Skeletal muscle cell (primary cell): Measurements from ENCODE around the gene DAB1.

Source experiments
- DNase-seq: peaks from one replicate; pipeline ENCODE4 v3.0.0-alpha.2; 2010; ENCODE audit warnings: low read depth
- H3K4me3 ChIP-seq: 2 replicates; pipeline ENCODE4 v1.5.1; 2011; ENCODE audit warnings: low read depth, mild to moderate bottlenecking, control low read depth, low read length, moderate library complexity

DAB1 gene

DNA sequence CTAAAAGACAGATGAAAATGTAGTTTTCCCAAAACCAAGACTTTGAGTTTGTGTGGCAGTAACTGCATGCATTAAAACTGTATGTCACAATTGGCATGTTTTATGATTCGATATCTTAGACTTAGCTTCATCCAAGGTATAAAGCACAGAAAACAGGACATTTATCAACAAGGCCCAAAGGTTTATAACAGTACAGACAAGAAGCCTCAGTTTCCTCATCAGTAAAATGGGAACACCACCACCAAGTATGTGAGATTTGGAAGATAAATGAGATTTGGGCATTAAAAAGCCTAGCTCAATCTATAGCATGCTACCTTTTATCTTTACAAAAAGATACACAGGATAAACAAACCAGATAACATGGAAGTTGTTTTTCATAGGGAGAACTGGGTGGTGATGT, 128.5 kb downstream of the DAB1 start:
- no peak overlapping the region for H3K4me3 ChIP-seq
- no peak for DNase-seq

DNA sequence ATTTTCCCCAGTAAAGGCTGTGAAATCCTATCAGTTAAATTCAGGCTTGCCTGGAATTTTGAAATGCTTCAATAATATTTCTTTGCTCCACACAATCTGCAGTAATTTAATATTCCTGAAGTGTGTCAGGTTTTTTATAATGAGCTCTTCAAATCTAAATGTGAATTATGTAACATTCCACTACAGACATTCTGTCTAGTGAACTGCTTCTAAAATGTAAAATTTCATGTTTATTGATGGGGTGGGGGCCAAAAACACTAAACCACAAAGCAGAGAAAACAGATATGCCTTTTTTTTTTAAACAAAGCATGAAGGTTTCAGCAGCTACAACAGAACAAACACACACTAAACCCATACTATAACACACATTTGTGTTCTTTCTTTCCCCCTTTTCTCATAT, 129.7 kb downstream of the DAB1 start:
- DNase-seq: no peak
- no peak overlapping the region for H3K4me3 ChIP-seq

DNA sequence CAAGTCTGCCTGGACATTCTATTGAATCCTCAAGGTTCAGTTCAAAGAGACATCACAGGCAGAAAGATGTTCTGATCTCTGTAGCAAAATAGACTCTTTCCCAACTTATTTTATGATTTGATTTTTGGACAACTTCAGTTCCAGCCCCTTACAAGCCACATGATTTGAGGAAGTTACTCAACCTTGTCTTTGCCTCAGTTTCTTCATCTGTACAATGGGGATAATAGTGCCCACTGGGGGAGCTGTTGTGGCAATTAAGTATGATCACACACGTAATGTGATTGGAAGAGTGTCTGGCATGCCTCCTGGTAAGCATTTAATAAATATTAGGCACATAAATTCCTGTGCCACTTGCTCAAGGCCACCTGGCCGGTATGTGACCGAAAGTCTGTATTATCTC, 130.6 kb downstream of the DAB1 start:
- no peak for DNase-seq
- H3K4me3 ChIP-seq: no peak overlapping the region

DNA sequence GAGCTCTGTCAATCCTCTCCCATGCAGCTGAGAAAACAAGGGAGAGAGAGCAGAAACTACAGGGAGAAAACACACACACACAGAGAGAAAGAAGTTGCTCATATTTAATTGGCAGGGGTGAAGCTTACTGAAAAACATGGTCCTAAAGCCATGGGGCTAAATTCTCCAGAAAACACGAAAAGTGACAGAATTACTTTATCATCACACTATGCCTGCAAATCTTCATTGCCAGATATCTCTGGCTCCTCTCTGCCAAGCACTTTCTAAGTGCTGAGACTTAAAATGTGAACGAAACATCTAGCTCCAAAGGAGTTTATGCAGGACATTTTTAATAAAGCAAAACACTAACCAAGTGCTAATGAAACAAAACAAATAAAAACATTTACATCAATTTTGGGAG, 134.1 kb downstream of the DAB1 start:
- H3K4me3 ChIP-seq: no peak overlapping the region
- DNase-seq: no peak

DNA sequence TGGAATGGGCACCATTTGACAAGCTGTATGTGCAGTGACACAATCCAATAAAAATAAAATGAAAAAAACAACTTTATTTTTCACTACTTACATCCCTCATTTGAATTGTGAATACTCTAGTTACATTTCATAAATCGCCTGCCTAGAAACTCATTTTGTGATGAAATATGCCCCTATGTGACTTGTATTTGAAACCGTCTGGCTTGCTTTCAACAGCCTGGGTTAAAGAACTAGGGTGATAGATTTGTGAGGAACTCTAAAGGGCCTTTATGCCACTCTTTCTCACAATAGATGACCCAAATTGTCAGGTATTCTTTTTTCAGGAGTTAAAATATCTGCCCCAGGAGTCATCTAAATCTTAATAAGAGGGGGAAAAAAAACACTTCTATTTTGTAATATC, 137.9 kb downstream of the DAB1 start:
- DNase-seq: no peak
- H3K4me3 ChIP-seq: no peak overlapping the region

DNA sequence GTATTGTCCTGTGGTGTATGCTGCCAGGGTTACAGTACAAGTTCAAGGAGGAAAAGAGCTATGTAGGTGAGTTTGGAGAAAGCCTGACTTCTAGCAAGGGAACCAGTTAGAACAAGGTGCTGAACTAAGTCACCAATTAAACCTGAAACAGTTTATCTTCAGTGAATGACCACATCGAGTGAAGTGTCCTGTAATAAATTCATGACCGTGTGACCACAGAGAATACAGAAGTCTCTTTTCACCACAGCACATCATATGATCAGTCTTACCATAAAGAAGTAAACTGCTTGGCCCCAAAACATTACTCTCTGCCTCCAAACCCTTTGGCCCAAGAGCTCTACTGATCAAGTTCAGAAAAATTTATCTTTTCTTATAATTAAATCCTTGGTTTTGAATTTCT, 141.4 kb downstream of the DAB1 start:
- H3K4me3 ChIP-seq: no peak overlapping the region
- no peak for DNase-seq

DNA sequence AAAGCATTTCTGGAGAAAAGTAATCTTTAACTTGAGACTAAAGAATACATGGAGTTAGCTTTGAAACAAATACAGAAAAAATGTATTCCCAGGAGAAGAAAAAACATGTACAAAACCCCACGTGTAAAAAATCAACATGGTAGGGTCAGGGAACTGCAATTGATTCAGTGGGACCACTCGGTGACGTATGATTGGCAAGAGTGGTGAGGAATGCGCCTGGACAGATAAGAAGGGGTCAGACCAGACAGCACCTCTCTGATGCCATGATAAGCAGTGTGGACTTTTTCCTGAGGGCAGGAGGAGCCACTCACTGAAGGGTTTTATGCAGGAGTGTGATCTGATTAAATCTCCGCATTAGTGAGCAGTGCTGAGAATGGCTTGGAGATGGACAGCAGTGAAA, 142.5 kb downstream of the DAB1 start:
- DNase-seq: no peak
- H3K4me3 ChIP-seq: no peak overlapping the region

DNA sequence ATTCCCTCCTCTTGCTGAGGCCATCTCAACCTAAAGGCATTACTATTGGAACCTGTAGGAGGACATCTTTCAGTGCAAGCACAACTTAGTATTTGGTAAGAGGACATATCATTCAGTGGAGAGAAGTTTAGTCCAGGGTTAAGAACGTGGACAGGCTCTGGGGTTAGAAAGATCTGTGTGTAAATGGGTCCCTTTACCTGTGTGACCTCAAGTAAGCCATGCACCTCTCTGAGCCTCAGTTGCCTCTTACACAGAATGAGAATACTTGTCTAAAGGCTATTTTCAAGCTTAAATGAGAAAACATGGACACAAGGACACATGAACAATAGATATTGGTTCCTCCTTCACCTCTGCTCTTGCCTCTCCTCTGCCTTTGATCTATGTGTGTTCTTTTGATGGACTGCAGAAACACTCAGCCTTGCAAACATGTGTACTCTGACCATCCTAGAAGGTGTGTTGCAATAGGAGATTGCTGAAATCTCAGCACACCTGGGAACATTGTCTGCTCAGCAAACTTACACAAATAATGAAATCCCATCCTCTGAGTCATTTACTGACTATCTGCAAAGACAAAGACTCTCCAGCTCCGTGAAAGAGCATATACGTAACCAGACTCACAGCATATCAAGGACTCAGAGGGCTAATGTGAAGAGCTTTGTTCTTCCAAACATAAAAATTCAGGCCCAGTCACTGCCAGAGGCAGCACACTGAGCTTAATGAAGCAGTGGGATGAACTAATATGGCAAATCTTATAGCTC, 143.8 kb downstream of the DAB1 start:
- no peak for DNase-seq
- no peak overlapping the region for H3K4me3 ChIP-seq

DNA sequence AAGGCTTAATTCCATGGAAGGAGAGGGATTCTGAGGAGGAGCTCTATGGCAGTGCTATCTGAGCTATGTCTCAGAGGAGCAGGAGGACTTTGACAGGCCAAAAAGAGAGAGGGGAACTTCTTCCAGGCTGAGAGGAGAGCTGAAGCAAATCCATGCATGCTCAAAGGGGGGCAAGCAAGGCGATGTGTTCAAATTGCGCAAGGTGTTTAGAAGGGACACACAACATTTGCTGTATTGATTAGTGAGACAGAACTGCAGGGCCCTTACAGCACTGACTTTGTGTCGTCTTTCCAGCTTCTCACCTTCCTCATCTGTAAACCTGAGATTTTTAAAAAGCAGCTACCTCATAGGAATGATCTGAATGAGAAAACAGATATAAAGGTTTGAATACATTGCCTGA, 145.3 kb downstream of the DAB1 start:
- no peak overlapping the region for H3K4me3 ChIP-seq
- DNase-seq: no peak

DNA sequence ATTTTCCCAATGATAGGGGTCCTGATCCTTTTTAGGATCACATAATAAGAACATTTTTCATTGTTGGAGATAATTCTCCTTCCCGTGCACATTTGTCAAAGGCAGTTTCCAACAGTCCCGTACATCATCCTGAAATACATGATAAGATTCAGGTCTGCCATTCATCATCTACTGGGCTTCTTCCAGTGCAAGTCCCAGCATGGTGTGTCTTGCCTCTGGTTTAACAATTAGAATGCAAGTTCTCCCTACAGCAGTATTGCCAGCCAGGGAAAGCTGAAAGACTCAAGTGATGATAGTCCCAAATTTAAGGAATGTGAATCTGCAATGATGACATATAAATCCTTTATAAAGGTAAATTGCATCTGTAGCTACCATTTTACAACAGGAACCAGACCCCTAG, 146.2 kb downstream of the DAB1 start:
- H3K4me3 ChIP-seq: no peak overlapping the region
- no peak for DNase-seq

DNA sequence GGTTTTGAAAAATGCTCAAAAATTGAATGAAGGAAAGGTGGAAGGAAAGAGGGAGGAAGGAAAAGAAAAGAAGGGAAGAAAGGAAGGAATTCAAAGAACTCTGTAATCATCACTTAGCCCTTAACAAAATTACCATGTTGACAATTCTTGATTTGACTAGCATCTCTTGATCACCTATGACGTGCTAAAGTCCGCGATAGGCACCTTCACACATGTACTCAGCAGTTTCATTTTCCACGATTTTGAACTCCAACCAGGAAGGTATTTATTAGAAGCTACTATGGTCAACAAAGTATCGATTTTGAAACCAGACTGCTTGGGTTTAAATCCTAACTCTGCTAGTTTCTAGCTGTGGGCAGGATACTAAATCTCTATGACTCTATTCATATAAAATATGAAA, 146.9 kb downstream of the DAB1 start:
- H3K4me3 ChIP-seq: no peak overlapping the region
- no peak for DNase-seq

DNA sequence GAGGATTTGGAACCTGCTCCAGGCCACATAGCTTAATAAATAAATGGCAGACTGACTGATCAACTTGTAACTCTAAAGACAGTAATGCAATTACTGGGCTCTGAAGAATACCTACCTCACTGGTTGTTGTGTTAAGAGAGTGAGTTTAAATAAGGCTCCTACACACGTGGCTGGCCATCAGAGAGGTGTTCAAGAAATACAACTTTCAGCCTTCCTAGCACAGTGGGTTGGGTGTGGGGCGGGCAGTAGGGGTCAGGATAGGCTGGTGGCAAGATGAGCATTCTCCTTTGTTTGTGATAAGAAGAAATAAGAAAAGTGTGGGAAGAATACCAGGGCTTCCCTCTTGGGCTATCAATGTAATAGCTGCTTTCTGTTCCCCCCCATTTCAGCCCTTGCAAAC, 151.3 kb downstream of the DAB1 start:
- DNase-seq: no peak
- H3K4me3 ChIP-seq: no peak overlapping the region

DNA sequence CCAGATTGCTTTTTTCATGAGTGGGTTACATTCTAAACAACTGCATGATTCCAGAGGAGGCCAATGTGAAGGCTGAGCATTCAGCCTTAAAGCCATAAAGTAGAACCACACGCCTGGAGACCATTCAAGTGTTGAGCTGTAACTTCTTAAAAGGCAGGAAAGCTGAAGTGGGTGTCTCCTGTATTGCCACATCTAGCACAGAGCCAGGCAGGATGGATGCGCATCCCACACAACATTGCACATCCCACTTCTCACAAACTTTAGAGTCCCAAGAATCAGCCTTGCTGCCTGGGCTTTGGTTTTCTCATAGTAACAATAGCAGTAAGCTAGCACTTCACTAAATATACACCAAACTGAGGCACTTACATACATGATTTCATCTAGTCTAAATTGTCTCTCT, 151.7 kb downstream of the DAB1 start:
- H3K4me3 ChIP-seq: no peak overlapping the region
- DNase-seq: no peak

DNA sequence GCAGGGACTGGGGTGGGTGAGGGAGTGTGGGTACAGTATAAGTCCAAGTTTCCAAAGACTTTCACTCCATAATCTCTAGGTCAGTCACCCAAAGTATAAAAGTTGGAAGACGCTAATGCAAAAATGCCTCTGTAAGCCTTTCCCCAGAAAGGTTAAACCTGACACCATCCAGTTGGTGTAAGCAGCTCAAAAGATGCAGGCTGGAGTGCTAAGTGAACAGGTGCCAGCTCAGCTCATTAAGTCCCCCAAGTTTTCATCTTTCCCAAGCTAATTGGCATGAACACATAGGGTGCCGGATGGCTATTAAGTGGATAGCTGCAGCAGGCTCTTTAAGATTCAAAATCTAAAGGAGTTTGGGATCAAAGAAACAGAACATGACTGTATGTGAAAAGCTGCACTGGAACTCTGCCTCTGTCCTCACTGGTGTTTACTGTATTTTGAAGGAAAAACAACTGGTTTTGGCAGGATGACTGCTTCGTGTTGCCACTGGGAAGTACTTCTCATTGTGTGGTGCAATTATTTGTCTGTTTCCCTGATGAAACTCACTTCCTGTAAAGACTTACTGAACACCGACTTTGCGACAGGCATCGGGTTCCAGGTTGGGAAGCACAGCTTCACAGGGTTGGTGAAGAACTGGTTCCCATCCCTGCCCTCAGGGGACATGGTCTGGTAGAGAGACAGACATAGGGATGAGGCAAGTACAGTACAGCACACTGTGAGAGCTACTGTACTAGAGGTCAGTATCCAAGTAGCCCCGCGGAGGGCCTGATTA, 152.7 kb downstream of the DAB1 start:
- no peak for DNase-seq

DNA sequence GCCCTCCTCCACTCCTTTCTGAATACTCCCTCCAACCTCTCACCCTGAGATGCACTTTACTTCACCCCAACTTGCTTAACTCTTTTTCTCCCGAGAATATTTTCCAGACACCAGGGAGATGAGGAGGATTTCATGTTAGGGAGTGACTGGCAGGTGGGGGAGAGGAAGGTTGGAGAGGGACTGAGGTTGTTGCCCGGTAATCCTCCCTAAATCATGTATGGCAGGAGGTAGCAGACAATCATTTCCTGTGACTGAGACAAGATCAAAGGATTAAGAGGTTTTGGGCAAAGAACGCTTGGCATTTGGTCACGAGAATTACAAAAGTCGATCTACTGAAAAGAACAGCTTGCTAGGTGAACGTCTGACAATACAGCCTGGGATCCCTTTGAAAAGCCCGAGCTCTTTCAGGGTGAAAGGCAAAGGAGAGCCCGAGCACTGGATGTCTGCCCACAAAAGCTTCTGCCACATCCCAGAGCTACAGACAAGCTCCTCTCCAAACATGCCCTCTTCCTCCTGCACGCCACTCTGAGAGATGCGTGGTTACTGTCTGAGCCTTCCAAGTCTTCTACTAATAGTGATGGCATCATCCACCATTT, 154.1 kb downstream of the DAB1 start:
- H3K4me3 ChIP-seq: no peak overlapping the region
- no peak for DNase-seq

More for the DNA sequence above, 152.7 kb downstream of the DAB1 start:
- no peak overlapping the region for H3K4me3 ChIP-seq

DNA sequence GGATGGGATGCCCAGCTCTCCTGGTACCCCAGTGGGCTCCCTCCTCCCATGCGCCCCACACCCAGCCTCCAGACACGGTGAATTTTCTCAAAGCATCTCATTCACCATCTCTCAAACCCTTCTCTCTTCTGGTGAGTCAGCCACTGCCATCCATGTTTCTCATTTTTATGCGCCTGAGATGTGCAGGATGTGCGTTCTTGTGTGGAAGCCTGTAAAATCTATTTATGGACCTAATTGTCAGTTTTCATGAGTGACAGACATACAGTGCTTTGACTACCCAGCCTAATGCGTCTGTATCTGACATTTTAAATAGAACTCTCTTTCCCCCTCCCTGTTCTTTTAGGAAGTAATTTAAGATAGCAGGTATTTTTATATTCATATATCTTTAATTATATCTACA, 158.8 kb downstream of the DAB1 start:
- H3K4me3 ChIP-seq: no peak overlapping the region

DNA sequence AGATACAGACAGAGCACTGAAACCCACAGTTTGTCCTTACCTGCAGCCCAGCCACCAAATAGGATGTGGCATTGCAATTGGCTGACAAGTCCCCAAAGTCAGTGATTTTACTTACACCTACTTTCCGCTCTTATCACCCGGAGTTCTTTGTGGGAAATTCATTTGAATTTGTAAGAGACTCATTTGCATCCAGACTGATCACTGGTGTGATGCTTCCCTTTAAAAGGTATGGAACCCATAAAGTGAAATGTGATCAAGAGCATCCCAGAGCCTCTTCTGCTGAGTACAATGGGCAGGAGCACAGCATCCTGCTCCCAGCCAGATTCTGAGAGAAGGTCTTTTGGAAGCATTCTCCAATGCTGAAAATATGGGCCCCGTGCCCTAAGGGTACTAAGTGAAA, 161.4 kb downstream of the DAB1 start:
- DNase-seq: no peak
- no peak overlapping the region for H3K4me3 ChIP-seq

More for the DNA sequence above, 158.8 kb downstream of the DAB1 start:
- no peak for DNase-seq

DNA sequence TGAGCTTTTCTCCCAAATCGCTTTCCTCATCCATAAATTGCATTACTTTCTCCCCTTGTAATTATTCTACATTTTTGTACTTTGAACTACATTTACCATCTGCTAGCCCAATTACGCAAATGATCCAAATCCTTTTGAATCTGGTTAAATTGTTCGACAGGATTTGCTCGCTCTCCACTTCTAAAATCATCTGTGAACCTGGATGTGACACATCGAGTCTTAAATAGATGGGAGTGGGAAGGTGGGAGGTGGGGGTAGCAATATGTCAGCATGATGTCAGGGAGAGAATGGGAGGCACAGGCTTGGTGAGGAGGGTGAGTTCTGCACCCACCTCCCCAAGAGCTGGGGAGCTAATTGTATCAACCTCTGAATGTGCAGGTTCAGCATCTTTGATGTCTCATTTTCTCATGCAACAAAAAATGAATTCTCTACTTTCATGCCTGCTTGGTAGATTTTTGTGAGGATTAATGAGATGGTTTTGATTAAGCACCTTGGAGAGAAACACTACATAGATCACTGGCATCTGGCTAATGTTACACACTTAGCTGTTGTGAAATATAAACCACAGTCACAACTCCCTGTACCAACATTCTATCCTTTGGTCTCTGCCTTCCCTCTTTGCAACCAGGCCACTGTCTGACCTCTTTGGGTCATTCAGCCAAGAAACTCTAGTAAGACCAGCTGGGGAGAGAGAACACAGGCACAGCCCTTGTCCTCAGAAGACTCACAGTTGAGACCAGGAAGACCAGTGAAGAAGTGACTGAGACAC, 165.1 kb downstream of the DAB1 start:
- DNase-seq: no peak
- no peak overlapping the region for H3K4me3 ChIP-seq

DNA sequence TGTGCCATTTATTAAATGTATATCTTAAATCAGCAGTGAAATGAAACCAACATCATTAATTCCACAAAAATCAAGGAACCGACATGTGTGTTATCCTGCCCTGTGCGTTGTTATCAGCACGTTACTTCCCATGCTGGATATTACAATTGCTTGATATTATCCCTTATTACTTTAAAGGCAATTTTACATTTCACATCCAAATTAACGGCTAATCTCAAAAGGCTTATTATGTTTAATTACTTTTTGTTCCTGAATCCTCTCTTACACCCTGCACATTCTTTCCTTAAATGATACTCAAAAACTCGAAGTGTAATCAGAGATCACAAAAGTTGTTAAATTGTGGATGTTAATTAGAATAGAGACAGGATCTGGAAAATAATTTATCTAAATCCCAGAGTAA, 167.9 kb downstream of the DAB1 start:
- DNase-seq: no peak
- no peak overlapping the region for H3K4me3 ChIP-seq

DNA sequence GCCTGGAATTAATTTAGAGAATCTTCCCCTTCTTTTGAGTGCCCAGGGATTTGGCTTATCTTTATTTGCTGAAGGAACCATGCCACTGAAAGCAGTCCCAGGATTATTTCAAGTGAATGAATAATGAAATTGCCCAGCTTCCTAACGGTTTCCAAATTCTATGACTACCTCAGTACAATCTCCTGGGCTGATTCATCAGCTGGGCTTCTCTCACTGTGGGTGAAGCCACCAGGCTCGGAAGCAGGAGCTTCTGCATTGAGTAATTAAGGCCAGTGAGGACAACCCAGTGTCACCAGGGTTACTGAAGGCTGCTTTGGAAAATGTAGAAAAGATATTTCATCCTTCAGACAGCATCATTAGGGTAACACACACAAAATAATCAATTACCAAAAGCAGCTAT, 169.8 kb downstream of the DAB1 start:
- H3K4me3 ChIP-seq: no peak overlapping the region
- DNase-seq: no peak
